PFSK-1 (cell line): Measurements from ENCODE around the gene MYDGF.

ENCODE experiments used
- FOXP2 ChIP-seq: optimal IDR thresholded peaks from 2 replicates; pipeline ENCODE3; 2011; ENCODE audit warnings: borderline replicate concordance, control low read depth, inconsistent platforms; ENCODE audit not compliant: insufficient read depth; ENCODE audit errors: extremely low read length, extremely low read depth
- POLR2AphosphoS5 ChIP-seq: IDR thresholded peaks from 2 replicates; pipeline ENCODE4 v1.6.1; 2012; ENCODE audit warnings: low read depth, mild to moderate bottlenecking, control low read depth, low read length, moderate library complexity
- REST ChIP-seq, 2 experiments: IDR thresholded peaks; 2 replicates each; pipeline versions ENCODE4 v1.6.1 to v1.8.0; 2011 to 2012; ENCODE audit warnings: low read depth in 2 of 2, low read length in 2 of 2, control low read depth in 1 of 2, inconsistent platforms in 1 of 2, mild to moderate bottlenecking in 1 of 2, moderate library complexity in 1 of 2; ENCODE audit not compliant: insufficient read depth in 1 of 2
- SIN3A ChIP-seq: IDR thresholded peaks from 2 replicates; pipeline ENCODE4 v1.6.1; 2012; ENCODE audit warnings: mild to moderate bottlenecking, low read length, moderate library complexity, borderline replicate concordance; ENCODE audit not compliant: insufficient read depth
- TAF1 ChIP-seq: IDR thresholded peaks from 2 replicates; pipeline ENCODE4 v1.6.1; 2012; ENCODE audit warnings: low read length, control low read depth, borderline replicate concordance; ENCODE audit not compliant: insufficient read depth

The MYDGF gene

GRCh38 chr19:4647676-4648644, 22.2 kb downstream of the MYDGF start:
- TF ChIP-seq REST (IDR thresholded peaks at IDR 0.05; ENCODE audit: insufficient read depth in 1 of 2, low read depth in 2 of 2, low read length in 2 of 2) (no peak), FOXP2 (peak; percentile 45)

DNA sequence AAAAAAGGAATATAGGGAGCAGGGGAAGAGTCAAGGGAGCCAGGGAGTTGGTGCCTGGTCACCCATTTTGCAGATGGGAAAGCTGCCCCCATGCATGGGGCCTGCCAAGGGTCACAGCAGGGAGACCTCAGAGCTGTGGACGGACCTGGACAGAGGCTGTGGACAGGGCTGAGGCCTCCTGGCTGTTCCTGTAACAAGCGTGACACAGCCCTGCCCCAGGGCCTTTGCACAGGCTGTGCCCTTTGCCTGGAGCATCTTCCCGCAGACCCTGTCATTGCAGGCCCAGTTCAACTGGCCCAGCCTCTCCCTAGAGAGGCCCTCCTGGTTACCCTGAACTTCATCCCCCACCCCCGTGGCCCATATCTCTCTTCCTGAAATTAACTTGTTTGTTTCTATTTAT, 24.4 kb downstream of the MYDGF start:
- TF ChIP-seq POLR2AphosphoS5 (no peak), SIN3A (no peak), TAF1 (no peak), REST (IDR thresholded peaks at IDR 0.05; ENCODE audit: insufficient read depth in 1 of 2, low read depth in 2 of 2, low read length in 2 of 2) (no peak), FOXP2 (no peak)

GRCh38 chr19:4642625-4643024, 27.5 kb downstream of the MYDGF start:
- no peak for TF ChIP-seq POLR2AphosphoS5
- no peak for TF ChIP-seq FOXP2
- no peak for TF ChIP-seq SIN3A
- no peak for TF ChIP-seq REST (IDR thresholded peaks at IDR 0.05; ENCODE audit: insufficient read depth in 1 of 2, low read depth in 2 of 2, low read length in 2 of 2)
- TF ChIP-seq TAF1 = no peak

DNA sequence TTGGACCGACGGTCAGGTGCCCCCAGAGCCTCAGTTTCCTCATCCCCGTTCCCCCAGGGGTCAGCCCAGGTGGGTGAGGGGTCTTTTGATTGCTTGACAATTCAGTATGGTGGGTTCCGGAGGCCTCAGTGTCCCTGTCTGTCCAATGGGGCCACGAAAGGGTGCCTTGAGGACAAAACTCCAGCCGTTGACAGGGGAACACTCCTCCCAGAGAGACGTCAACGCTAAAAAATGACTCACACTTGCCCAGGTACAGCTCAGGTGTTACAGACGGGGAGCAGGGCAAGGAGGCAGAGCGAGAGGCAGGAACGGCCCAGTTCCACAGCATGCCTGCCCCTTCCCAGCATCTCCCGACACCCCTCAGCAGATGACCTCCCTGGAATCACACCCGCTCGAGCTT, 29.0 kb downstream of the MYDGF start:
- TF ChIP-seq POLR2AphosphoS5 = no peak
- TF ChIP-seq REST (IDR thresholded peaks at IDR 0.05; ENCODE audit: insufficient read depth in 1 of 2, low read depth in 2 of 2, low read length in 2 of 2) = no peak
- TF ChIP-seq TAF1 = no peak
- no peak for TF ChIP-seq SIN3A
- no peak for TF ChIP-seq FOXP2
